ENCODE measurements around the gene TRMT2A. TPM values are rescaled to one million over a fixed set of nuclear protein-coding genes. Genes with fewer than 3 reads are reported as not detected.

Gene TRMT2A, protein sequence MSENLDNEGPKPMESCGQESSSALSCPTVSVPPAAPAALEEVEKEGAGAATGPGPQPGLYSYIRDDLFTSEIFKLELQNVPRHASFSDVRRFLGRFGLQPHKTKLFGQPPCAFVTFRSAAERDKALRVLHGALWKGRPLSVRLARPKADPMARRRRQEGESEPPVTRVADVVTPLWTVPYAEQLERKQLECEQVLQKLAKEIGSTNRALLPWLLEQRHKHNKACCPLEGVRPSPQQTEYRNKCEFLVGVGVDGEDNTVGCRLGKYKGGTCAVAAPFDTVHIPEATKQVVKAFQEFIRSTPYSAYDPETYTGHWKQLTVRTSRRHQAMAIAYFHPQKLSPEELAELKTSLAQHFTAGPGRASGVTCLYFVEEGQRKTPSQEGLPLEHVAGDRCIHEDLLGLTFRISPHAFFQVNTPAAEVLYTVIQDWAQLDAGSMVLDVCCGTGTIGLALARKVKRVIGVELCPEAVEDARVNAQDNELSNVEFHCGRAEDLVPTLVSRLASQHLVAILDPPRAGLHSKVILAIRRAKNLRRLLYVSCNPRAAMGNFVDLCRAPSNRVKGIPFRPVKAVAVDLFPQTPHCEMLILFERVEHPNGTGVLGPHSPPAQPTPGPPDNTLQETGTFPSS
- polyA plus RNA-seq (2013, experiment 1 of 2) = 21.2 TPM
- polyA plus RNA-seq (2013, experiment 2 of 2) = 21.9 TPM

DNA sequence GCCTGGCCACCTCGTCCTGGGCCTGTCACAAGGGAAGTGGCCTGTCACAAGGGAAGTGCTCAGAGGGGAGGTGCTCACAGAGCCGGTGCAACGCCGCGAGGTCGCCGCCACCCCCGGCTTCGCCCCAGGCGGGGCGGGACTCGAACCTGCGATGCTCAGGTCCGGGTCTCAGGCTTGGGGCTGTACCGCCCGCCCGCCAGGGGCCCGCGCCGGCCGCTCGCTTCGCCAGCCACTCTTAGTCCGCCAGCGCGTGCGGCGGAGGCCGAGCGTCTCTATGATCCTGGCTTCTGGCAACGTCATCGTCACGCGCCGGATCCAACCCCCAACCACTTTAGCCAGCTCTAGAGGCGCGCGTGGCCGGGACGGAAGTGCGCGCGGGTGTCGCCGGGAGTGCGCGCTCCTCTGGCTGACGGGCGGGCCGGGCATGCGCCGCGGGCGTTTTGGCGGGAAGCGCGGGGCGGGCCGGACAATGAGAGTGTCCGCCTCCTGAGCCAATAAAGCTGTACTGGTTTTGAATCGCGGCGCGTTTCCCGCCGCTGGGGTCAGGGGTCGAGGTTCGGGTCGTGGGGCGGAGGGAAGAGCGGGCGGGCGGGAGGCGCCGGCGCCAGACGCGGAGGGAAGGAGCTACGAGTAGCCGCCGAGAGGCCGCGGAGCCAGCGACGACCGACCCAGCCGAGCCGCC is at the start of gene TRMT2A:
TRMT2A (minus strand) TSS at position 276 of the 682 bp plus-strand sequence. CDS start 320 bp downstream, outside the sequence.
- H3K14ac ChIP-seq (ENCODE audit: low read length) = peak within 1 kb of the TSS; percentile 75
- no peak within 1 kb of the TSS for H2BK120ac ChIP-seq (ENCODE audit: low read depth, low read length)
- DNase-seq (ENCODE audit: low spot score) = peak; percentile 99
- H3K36me3 ChIP-seq (replicated peaks in 1 of 2; ENCODE audit: control insufficient read depth in 2 of 2, insufficient read depth in 2 of 2, low read length in 2 of 2) = peaks cover 52 to 78% of the 10 kb centered on the region in 2 donors
- no peaks in the 10 kb centered on the region for H3K9me3 ChIP-seq (replicated peaks in 1 of 2; ENCODE audit: control insufficient read depth in 2 of 2, insufficient read depth in 1 of 2, low read depth in 1 of 2, low read length in 2 of 2)
- H3K9ac ChIP-seq (ENCODE audit: low read depth, low read length, poor library complexity) = peak within 1 kb of the TSS; percentile 97
- no peaks in the 10 kb centered on the region for H3K27me3 ChIP-seq (ENCODE audit: control insufficient read depth in 3 of 3, insufficient read depth in 3 of 3, low read depth in 1 of 3, low read length in 3 of 3)
- H4K91ac ChIP-seq (ENCODE audit: low read depth, low read length, poor library complexity) = peak within 1 kb of the TSS; percentile 87
- peak within 1 kb of the TSS; percentile 100 for H3K23ac ChIP-seq (ENCODE audit: low read depth, low read length, poor library complexity)
- no CpG with 5 or more reads among the region's 88 CpGs for WGBS, 2 donors (ENCODE audit: extremely low coverage in 2 of 2, insufficient read length in 2 of 2, insufficient replicate concordance in 1 of 2)
- peak within 1 kb of the TSS; percentile 93 for H4K8ac ChIP-seq (ENCODE audit: low read depth, low read length)
- H3K4me3 ChIP-seq (ENCODE audit: low read length in 2 of 2) = peak within 1 kb of the TSS; percentile 91 to 97
- peaks cover 12 to 14% of the 10 kb centered on the region in 2 donors for H3K4me1 ChIP-seq (ENCODE audit: control insufficient read depth in 2 of 2, insufficient read depth in 1 of 2, low read depth in 1 of 2, low read length in 2 of 2)
- peaks cover 42% of the 10 kb centered on the region for H3K79me1 ChIP-seq (ENCODE audit: low read depth, low read length)
- peak within 1 kb of the TSS; percentile 73 for H3K4me2 ChIP-seq (ENCODE audit: insufficient read depth, low read length, poor library complexity, severe bottlenecking)
- H3K4ac ChIP-seq (ENCODE audit: low read length) = peak within 1 kb of the TSS; percentile 90
- peak within 1 kb of the TSS; percentile 19 for H2BK5ac ChIP-seq (ENCODE audit: low read length)
- peak within 1 kb of the TSS; percentile 98 for H3K18ac ChIP-seq (ENCODE audit: low read length)
- peak within 1 kb of the TSS; percentile 96 for H2AFZ ChIP-seq (ENCODE audit: low read length)
- H2AK5ac ChIP-seq (ENCODE audit: low read depth, low read length) = peak within 1 kb of the TSS; percentile 100
- peak within 1 kb of the TSS; percentile 54 for H3K27ac ChIP-seq (replicated peaks; ENCODE audit: low read length)
- peak within 1 kb of the TSS; percentile 62 for H2BK15ac ChIP-seq (ENCODE audit: low read length)
- H2BK12ac ChIP-seq (ENCODE audit: low read length) = peak within 1 kb of the TSS; percentile 63

- DNase-seq (ENCODE audit: low spot score) = no peak
- Histone ChIP-seq H3K4me1 (ENCODE audit: control insufficient read depth in 2 of 2, insufficient read depth in 1 of 2, low read depth in 1 of 2, low read length in 2 of 2) (no peaks in the 10 kb centered on the region), H2BK15ac (ENCODE audit: low read length) (peak overlapping the region; percentile 75), H3K4ac (ENCODE audit: low read length) (no peak overlapping the region), H3K4me2 (ENCODE audit: insufficient read depth, low read length, poor library complexity, severe bottlenecking) (no peak overlapping the region), H3K4me3 (ENCODE audit: low read length in 2 of 2) (no peak overlapping the region), H3K9ac (ENCODE audit: low read depth, low read length, poor library complexity) (peak overlapping the region; percentile 44), H3K14ac (ENCODE audit: low read length) (no peak overlapping the region), H2BK5ac (ENCODE audit: low read length) (no peak overlapping the region), H3K27ac (replicated peaks; ENCODE audit: low read length) (no peak overlapping the region), H3K79me1 (ENCODE audit: low read depth, low read length) (no peaks in the 10 kb centered on the region), H3K18ac (ENCODE audit: low read length) (peak overlapping the region; percentile 57), H4K91ac (ENCODE audit: low read depth, low read length, poor library complexity) (no peak overlapping the region), H2BK12ac (ENCODE audit: low read length) (peak overlapping the region; percentile 10), H2BK120ac (ENCODE audit: low read depth, low read length) (no peak overlapping the region), H2AK5ac (ENCODE audit: low read depth, low read length) (peak overlapping the region; percentile 81), H2AFZ (ENCODE audit: low read length) (no peak overlapping the region), H4K8ac (ENCODE audit: low read depth, low read length) (no peak overlapping the region), H3K9me3 (replicated peaks in 1 of 2; ENCODE audit: control insufficient read depth in 2 of 2, insufficient read depth in 1 of 2, low read depth in 1 of 2, low read length in 2 of 2) (no peaks in the 10 kb centered on the region), H3K27me3 (ENCODE audit: control insufficient read depth in 3 of 3, insufficient read depth in 3 of 3, low read depth in 1 of 3, low read length in 3 of 3) (peaks cover 0 to 25% (median 0%) of the 10 kb centered on the region in 3 experiments), H3K36me3 (replicated peaks in 1 of 2; ENCODE audit: control insufficient read depth in 2 of 2, insufficient read depth in 2 of 2, low read length in 2 of 2) (no peaks in the 10 kb centered on the region), H3K23ac (ENCODE audit: low read depth, low read length, poor library complexity) (peak overlapping the region; percentile 96)
- WGBS, 2 donors (ENCODE audit: extremely low coverage in 2 of 2, insufficient read length in 2 of 2, insufficient replicate concordance in 1 of 2) = no CpG with 5 or more reads among the region's 9 CpGs
These were observed 49.7 kb upstream of the TRMT2A start for GRCh38 chr22:20166703-20167102.

GRCh38 chr22:20165913-20166312 is 48.9 kb upstream of the TRMT2A start:
- Histone ChIP-seq H4K91ac (ENCODE audit: low read depth, low read length, poor library complexity) (no peak overlapping the region), H3K18ac (ENCODE audit: low read length) (no peak overlapping the region), H3K9ac (ENCODE audit: low read depth, low read length, poor library complexity) (no peak overlapping the region), H3K4me3 (ENCODE audit: low read length in 2 of 2) (peak overlapping the region in 1 of 2 donors; percentile 64), H3K27ac (replicated peaks; ENCODE audit: low read length) (no peak overlapping the region), H3K36me3 (replicated peaks in 1 of 2; ENCODE audit: control insufficient read depth in 2 of 2, insufficient read depth in 2 of 2, low read length in 2 of 2) (no peaks in the 10 kb centered on the region), H4K8ac (ENCODE audit: low read depth, low read length) (no peak overlapping the region), H3K27me3 (ENCODE audit: control insufficient read depth in 3 of 3, insufficient read depth in 3 of 3, low read depth in 1 of 3, low read length in 3 of 3) (peaks cover 0 to 23% (median 0%) of the 10 kb centered on the region in 3 experiments), H2BK12ac (ENCODE audit: low read length) (no peak overlapping the region), H3K14ac (ENCODE audit: low read length) (no peak overlapping the region), H3K4ac (ENCODE audit: low read length) (no peak overlapping the region), H2BK15ac (ENCODE audit: low read length) (no peak overlapping the region), H2AK5ac (ENCODE audit: low read depth, low read length) (no peak overlapping the region), H3K23ac (ENCODE audit: low read depth, low read length, poor library complexity) (peak overlapping the region; percentile 80), H2BK5ac (ENCODE audit: low read length) (no peak overlapping the region), H2BK120ac (ENCODE audit: low read depth, low read length) (no peak overlapping the region), H3K79me1 (ENCODE audit: low read depth, low read length) (no peaks in the 10 kb centered on the region), H3K4me2 (ENCODE audit: insufficient read depth, low read length, poor library complexity, severe bottlenecking) (no peak overlapping the region), H2AFZ (ENCODE audit: low read length) (no peak overlapping the region), H3K4me1 (ENCODE audit: control insufficient read depth in 2 of 2, insufficient read depth in 1 of 2, low read depth in 1 of 2, low read length in 2 of 2) (no peaks in the 10 kb centered on the region), H3K9me3 (replicated peaks in 1 of 2; ENCODE audit: control insufficient read depth in 2 of 2, insufficient read depth in 1 of 2, low read depth in 1 of 2, low read length in 2 of 2) (no peaks in the 10 kb centered on the region)
- WGBS, 2 donors (ENCODE audit: extremely low coverage in 2 of 2, insufficient read length in 2 of 2, insufficient replicate concordance in 1 of 2) = no CpG with 5 or more reads among the region's 7 CpGs
- DNase-seq (ENCODE audit: low spot score) = no peak
